Caco-2 (cell line): ENCODE data around the gene ASF1A. TPM values are rescaled to one million over a fixed set of nuclear protein-coding genes. Genes with fewer than 3 reads are reported as not detected.
A peak's percentile ranks its signal among the peaks of the same experiment; 100 is the strongest.

Experiments
- BruUV-seq: library from RNA; stranded (reverse); fragments of 400-500 nt; replicated peaks from 2 replicates; lab custom pipeline; 2021; lab: Mats Ljungman, UMichigan
- CTCF ChIA-PET: fragments of 300-600 bp; sonication (Branson Sonifier 250); formaldehyde crosslinking; loops from one replicate; lab custom pipeline; 2022; ENCODE audit warnings: antibody characterized with exemption; lab: Charles Lee
- POLR2A ChIA-PET: fragments of 300-600 bp; sonication (Branson Sonifier 250); formaldehyde crosslinking; loops from one replicate; lab custom pipeline; 2022; ENCODE audit warnings: antibody characterized with exemption; lab: Charles Lee
- DNase-seq, 2 experiments: peaks; one replicate each; pipeline versions ENCODE4 v3.0.0 to v3.0.0-alpha.2; 2020 to 2022
- H3K27me3 ChIP-seq: replicated peaks from 2 replicates; pipeline ENCODE4 v1.6.0; 2011; ENCODE audit warnings: low read length; ENCODE audit not compliant: control insufficient read depth, insufficient read depth
- H3K36me3 ChIP-seq: 2 replicates; pipeline ENCODE4 v1.5.1; 2011; ENCODE audit warnings: low read length; ENCODE audit not compliant: control insufficient read depth, insufficient read depth
- H3K4me1 ChIP-seq: fragments of 250-450 bp; sonication (Bioruptor Pico); 2 replicates; pipeline ENCODE4 v1.5.1; 2020; ENCODE audit warnings: mild to moderate bottlenecking
- H3K4me3 ChIP-seq: 2 replicates; pipeline ENCODE4 v1.5.1; 2011; ENCODE audit warnings: low read depth, mild to moderate bottlenecking, control low read depth, low read length
- H3K9me3 ChIP-seq: fragments of 250-450 bp; sonication (Bioruptor Pico); 2 replicates; pipeline ENCODE4 v1.5.1; 2020; ENCODE audit warnings: mild to moderate bottlenecking, moderate library complexity
- H3K27ac Mint-ChIP-seq: one replicate; pipeline ENCODE4 v1.8.0; 2022; ENCODE audit warnings: mixed read lengths; ENCODE audit not compliant: unreplicated experiment
- H3K27me3 Mint-ChIP-seq: one replicate; pipeline ENCODE4 v1.8.0; 2022; ENCODE audit warnings: mixed read lengths; ENCODE audit not compliant: insufficient read depth, unreplicated experiment
- H3K36me3 Mint-ChIP-seq: one replicate; pipeline ENCODE4 v1.8.0; 2022; ENCODE audit warnings: mild to moderate bottlenecking, mixed read lengths; ENCODE audit not compliant: insufficient read depth, unreplicated experiment
- H3K4me1 Mint-ChIP-seq: one replicate; pipeline ENCODE4 v1.8.0; 2022; ENCODE audit warnings: low read depth, mixed read lengths; ENCODE audit not compliant: unreplicated experiment
- H3K4me3 Mint-ChIP-seq: one replicate; pipeline ENCODE4 v1.8.0; 2022; ENCODE audit warnings: mild to moderate bottlenecking, moderate library complexity, mixed read lengths; ENCODE audit not compliant: unreplicated experiment
- H3K9me3 Mint-ChIP-seq: one replicate; pipeline ENCODE4 v1.8.0; 2022; ENCODE audit warnings: mixed read lengths; ENCODE audit not compliant: unreplicated experiment
- CTCF ChIP-seq, 2 experiments: fragments of 200-600 bp in 1 of 2; IDR thresholded peaks; 1 replicate in 1 of 2; 2 replicates in 1 of 2; pipeline versions ENCODE4 v1.5.1 to v1.8.0; 2011 to 2022; ENCODE audit warnings: antibody characterized with exemption in 1 of 2, control low read depth in 1 of 2, inconsistent platforms in 1 of 2, low read depth in 1 of 2, low read length in 1 of 2, mild to moderate bottlenecking in 1 of 2, moderate library complexity in 1 of 2; ENCODE audit not compliant: insufficient read depth in 1 of 2, severe bottlenecking in 1 of 2, unreplicated experiment in 1 of 2
- intact Hi-C: fragments of 100-400 bp; cut with micrococcal nuclease; formaldehyde crosslinking; loops from one replicate; pipeline ENCODE4 v1.10.0; 2022; ENCODE audit not compliant: unreplicated experiment
- total RNA-seq: library from RNA; stranded (reverse); gene quantifications from 2 replicates; pipeline ENCODE4 v1.2.3, GENCODE V29; 2022

Gene ASF1A
- total RNA-seq, 1 experiment from 2014 or later = 21.9 TPM

- no peaks in the 10 kb centered on the region for H3K27me3 ChIP-seq
- H3K4me1 ChIP-seq = no peaks in the 10 kb centered on the region
- no peaks in the 10 kb centered on the region for H3K9me3 ChIP-seq
- H3K4me1 Mint-ChIP-seq = no peaks in the 10 kb centered on the region
- H3K4me3 ChIP-seq = no peak overlapping the region
- ChIA-PET CTCF (no interaction called here), POLR2A (no interaction called here)
- intact Hi-C loops = no loop called here
- no peak for DNase-seq
- TF ChIP-seq CTCF (IDR thresholded peaks at IDR 0.05; ENCODE audit: insufficient read depth in 1 of 2, low read depth in 1 of 2, low read length in 1 of 2, severe bottlenecking in 1 of 2, unreplicated experiment in 1 of 2) = no peak
- H3K27ac Mint-ChIP-seq = no peak overlapping the region
- H3K36me3 Mint-ChIP-seq = peaks cover 9% of the 10 kb centered on the region
- no peaks in the 10 kb centered on the region for H3K27me3 Mint-ChIP-seq
- H3K36me3 ChIP-seq = no peaks in the 10 kb centered on the region
- no peak overlapping the region for H3K4me3 Mint-ChIP-seq
- no TSS peak for BruUV-seq
- no peaks in the 10 kb centered on the region for H3K9me3 Mint-ChIP-seq
Measured at GRCh38 chr6:118889163-118889562, 4.8 kb upstream of the ASF1A start.

GRCh38 chr6:118890997-118891790 lies 2.8 kb upstream of the ASF1A start:
- Mint-ChIP-seq H3K4me3 (no peak overlapping the region), H3K4me1 (no peaks in the 10 kb centered on the region), H3K36me3 (peaks cover 14% of the 10 kb centered on the region), H3K27me3 (no peaks in the 10 kb centered on the region), H3K9me3 (no peaks in the 10 kb centered on the region), H3K27ac (no peak overlapping the region)
- H3K4me3 ChIP-seq = no peak overlapping the region
- no TSS peak for BruUV-seq
- no peak for TF ChIP-seq CTCF (IDR thresholded peaks at IDR 0.05; ENCODE audit: insufficient read depth in 1 of 2, low read depth in 1 of 2, low read length in 1 of 2, severe bottlenecking in 1 of 2, unreplicated experiment in 1 of 2)
- CTCF ChIA-PET = no interaction called here
- no peaks in the 10 kb centered on the region for H3K36me3 ChIP-seq
- H3K9me3 ChIP-seq = no peaks in the 10 kb centered on the region
- H3K4me1 ChIP-seq = peaks cover 3% of the 10 kb centered on the region; the same call in 1 of the 2 replicates
- H3K27me3 ChIP-seq = no peaks in the 10 kb centered on the region
- no peak for DNase-seq
- POLR2A ChIA-PET = no interaction called here
- intact Hi-C loops = no loop called here

GRCh38 chr6:118892355-118892991 lies 1.5 kb upstream of the ASF1A start:
- Mint-ChIP-seq H3K4me1 (no peaks in the 10 kb centered on the region), H3K27ac (no peak overlapping the region), H3K9me3 (no peaks in the 10 kb centered on the region), H3K36me3 (peaks cover 14% of the 10 kb centered on the region), H3K4me3 (peak overlapping the region; percentile 81), H3K27me3 (no peaks in the 10 kb centered on the region)
- Histone ChIP-seq H3K36me3 (no peaks in the 10 kb centered on the region), H3K4me3 (peak overlapping the region; percentile 95), H3K27me3 (no peaks in the 10 kb centered on the region), H3K9me3 (no peaks in the 10 kb centered on the region), H3K4me1 (peaks cover 6% of the 10 kb centered on the region; the same call in 1 of the 2 replicates)
- no peak for TF ChIP-seq CTCF (IDR thresholded peaks at IDR 0.05; ENCODE audit: insufficient read depth in 1 of 2, low read depth in 1 of 2, low read length in 1 of 2, severe bottlenecking in 1 of 2, unreplicated experiment in 1 of 2)
- no TSS peak for BruUV-seq
- CTCF ChIA-PET = no interaction called here
- DNase-seq = no peak
- intact Hi-C loops = no loop called here
- POLR2A ChIA-PET = no interaction called here
